B cell (primary cell): ENCODE results near the gene LAMC2.
A peak's percentile ranks its signal among the peaks of the same experiment; 100 is the strongest.

ENCODE experiments used
- EZH2 ChIP-seq: IDR thresholded peaks from 2 replicates; pipeline ENCODE4 v1.6.1; 2012; ENCODE audit warnings: borderline replicate concordance, low read depth, mild to moderate bottlenecking, moderate library complexity, low read length; ENCODE audit not compliant: insufficient read depth, poor library complexity, severe bottlenecking
- TF ChIP-seq, protein P1 (sequence below): fragments of 200-600 bp; IDR thresholded peaks from one replicate; pipeline ENCODE4 v1.8.0; 2022; ENCODE audit warnings: antibody characterized with exemption, mild to moderate bottlenecking

DNA sequence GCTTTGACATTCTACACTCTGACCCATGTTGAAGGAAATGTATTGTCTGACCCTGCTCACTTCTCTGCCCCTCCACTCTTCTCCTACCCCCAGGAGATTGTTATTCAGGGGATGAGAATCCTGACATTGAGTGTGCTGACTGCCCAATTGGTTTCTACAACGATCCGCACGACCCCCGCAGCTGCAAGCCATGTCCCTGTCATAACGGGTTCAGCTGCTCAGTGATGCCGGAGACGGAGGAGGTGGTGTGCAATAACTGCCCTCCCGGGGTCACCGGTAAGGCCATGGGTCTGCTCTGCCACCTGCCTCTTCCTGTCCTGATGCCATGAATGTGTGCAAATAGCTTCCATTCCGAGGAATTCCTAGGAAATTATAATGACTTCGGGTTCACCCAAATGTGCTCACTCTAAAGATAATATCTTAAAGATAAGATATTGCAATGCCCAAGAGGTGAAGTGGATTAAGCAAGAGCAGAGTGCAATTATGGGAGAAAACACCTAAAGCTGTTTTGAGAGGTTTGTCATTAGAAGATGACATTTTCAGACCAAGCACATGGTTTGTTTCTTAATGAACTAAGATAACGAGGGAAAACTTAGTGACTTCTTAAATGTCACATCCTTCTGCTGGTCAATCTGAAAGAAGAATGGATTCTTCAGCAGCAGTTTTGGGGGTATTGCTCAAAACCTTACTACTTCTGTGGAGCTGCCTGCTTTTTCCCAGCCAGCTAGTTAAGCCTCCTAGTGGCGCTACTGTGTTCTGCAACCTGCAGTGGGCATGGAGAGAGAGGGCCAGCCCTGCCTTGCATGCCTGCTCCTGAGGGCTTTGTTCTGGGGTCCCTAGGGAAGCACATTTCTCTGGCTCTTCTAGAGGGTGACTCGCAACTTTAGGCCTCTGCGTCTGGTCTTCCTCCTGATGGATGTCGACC, 41.6 kb downstream of the LAMC2 start:
- TF ChIP-seq, protein P1, sequence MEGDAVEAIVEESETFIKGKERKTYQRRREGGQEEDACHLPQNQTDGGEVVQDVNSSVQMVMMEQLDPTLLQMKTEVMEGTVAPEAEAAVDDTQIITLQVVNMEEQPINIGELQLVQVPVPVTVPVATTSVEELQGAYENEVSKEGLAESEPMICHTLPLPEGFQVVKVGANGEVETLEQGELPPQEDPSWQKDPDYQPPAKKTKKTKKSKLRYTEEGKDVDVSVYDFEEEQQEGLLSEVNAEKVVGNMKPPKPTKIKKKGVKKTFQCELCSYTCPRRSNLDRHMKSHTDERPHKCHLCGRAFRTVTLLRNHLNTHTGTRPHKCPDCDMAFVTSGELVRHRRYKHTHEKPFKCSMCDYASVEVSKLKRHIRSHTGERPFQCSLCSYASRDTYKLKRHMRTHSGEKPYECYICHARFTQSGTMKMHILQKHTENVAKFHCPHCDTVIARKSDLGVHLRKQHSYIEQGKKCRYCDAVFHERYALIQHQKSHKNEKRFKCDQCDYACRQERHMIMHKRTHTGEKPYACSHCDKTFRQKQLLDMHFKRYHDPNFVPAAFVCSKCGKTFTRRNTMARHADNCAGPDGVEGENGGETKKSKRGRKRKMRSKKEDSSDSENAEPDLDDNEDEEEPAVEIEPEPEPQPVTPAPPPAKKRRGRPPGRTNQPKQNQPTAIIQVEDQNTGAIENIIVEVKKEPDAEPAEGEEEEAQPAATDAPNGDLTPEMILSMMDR: peak; percentile 72
- no peak for TF ChIP-seq EZH2
